Panc1 (cell line): ENCODE measurements around the gene YWHAQ. TPM values are rescaled to one million over a fixed set of nuclear protein-coding genes. Genes with fewer than 3 reads are reported as not detected.
A peak's percentile ranks its signal among the peaks of the same experiment; 100 is the strongest.
"Not testable (repeated sequence)": the region's sequence is repeated elsewhere in the genome, so short reads cannot be mapped to it uniquely, and the experiment has no call there.

ENCODE experiments used
- ATAC-seq: fragments of 200-7000 bp; cut with Tn5 transposase; 2 replicates; pipeline ENCODE4 v1.9.1; 2020; ENCODE audit warnings: mild to moderate bottlenecking, moderate library complexity
- BruUV-seq: library from RNA; stranded (reverse); fragments of 400-500 nt; replicated peaks from 2 replicates; lab custom pipeline; 2021; lab: Mats Ljungman, UMichigan
- CTCF ChIA-PET: fragments of 300-600 bp; sonication (Branson Sonifier 250); formaldehyde crosslinking; loops from one replicate; lab custom pipeline; 2022; ENCODE audit warnings: antibody characterized with exemption; lab: Charles Lee
- POLR2A ChIA-PET: fragments of 300-600 bp; sonication (Branson Sonifier 250); formaldehyde crosslinking; loops from one replicate; lab custom pipeline; 2022; ENCODE audit warnings: antibody characterized with exemption; lab: Charles Lee
- DNase-seq: peaks from one replicate; pipeline ENCODE4 v3.0.0-alpha.2; 2010; ENCODE audit warnings: low read depth, low spot score
- H3K27ac ChIP-seq: 2 replicates; pipeline ENCODE4 v1.5.1; 2011; ENCODE audit warnings: mild to moderate bottlenecking, low read length, inconsistent platforms
- H3K27me3 ChIP-seq: fragments of 200-500 bp; sonication (Bioruptor generic); 2 replicates; pipeline ENCODE4 v1.6.0; 2014; ENCODE audit warnings: low read length, inconsistent platforms; ENCODE audit not compliant: control insufficient read depth, insufficient read depth
- H3K36me3 ChIP-seq: fragments of 200-500 bp; sonication (Bioruptor generic); 2 replicates; pipeline ENCODE4 v1.5.1; 2014; ENCODE audit warnings: inconsistent platforms, mild to moderate bottlenecking, low read length, moderate library complexity; ENCODE audit not compliant: control insufficient read depth, insufficient read depth
- H3K4me1 ChIP-seq: 2 replicates; pipeline ENCODE4 v1.5.1; 2011; ENCODE audit warnings: inconsistent platforms, mild to moderate bottlenecking, low read length, moderate library complexity; ENCODE audit not compliant: control insufficient read depth, insufficient read depth
- H3K4me3 ChIP-seq, 2 experiments: 2 replicates each; pipeline ENCODE4 v1.5.1; 2011 to 2012; ENCODE audit warnings: low read depth in 2 of 2, low read length in 2 of 2, mild to moderate bottlenecking in 2 of 2, inconsistent platforms in 1 of 2, moderate library complexity in 1 of 2
- H3K9me3 ChIP-seq: fragments of 200-500 bp; sonication (Bioruptor generic); 2 replicates; pipeline ENCODE4 v1.5.1; 2014; ENCODE audit warnings: low read depth, mild to moderate bottlenecking, inconsistent platforms, low read length, moderate library complexity; ENCODE audit not compliant: control insufficient read depth, insufficient read depth
- CTCF ChIP-seq: fragments of 450-650 bp; IDR thresholded peaks from 2 replicates; pipeline ENCODE4 v1.5.1; 2017; ENCODE audit warnings: mild to moderate bottlenecking
- POLR2AphosphoS5 ChIP-seq: IDR thresholded peaks from 2 replicates; pipeline ENCODE4 v1.6.1; 2012; ENCODE audit warnings: mild to moderate bottlenecking, low read depth, low read length, moderate library complexity
- REST ChIP-seq, 2 experiments: IDR thresholded peaks; 2 replicates each; pipeline ENCODE4 v1.6.1; 2011 to 2012; ENCODE audit warnings: low read depth in 2 of 2, control low read depth in 1 of 2, low read length in 1 of 2, mild to moderate bottlenecking in 1 of 2, moderate library complexity in 1 of 2; ENCODE audit not compliant: insufficient read depth in 1 of 2
- SIN3A ChIP-seq: IDR thresholded peaks from 2 replicates; pipeline ENCODE4 v1.6.1; 2012; ENCODE audit warnings: low read depth, mild to moderate bottlenecking, low read length, moderate library complexity, borderline replicate concordance; ENCODE audit not compliant: insufficient read depth
- TCF7L2 ChIP-seq: IDR thresholded peaks from 2 replicates; pipeline ENCODE4 v1.6.1; 2011; ENCODE audit warnings: mild to moderate bottlenecking, low read depth, low read length, inconsistent platforms
- in situ Hi-C: cut with HindIII; loops from 2 replicates; pipeline ENCODE4 v1.10.0; 2016; ENCODE audit warnings: low sequenced_read_pairs, low pct_unique_long_range_greater_than_20kb
- intact Hi-C: fragments of 100-400 bp; cut with micrococcal nuclease; formaldehyde crosslinking; loops from one replicate; pipeline ENCODE4 v1.10.0; 2022; ENCODE audit not compliant: unreplicated experiment
- total RNA-seq: library from RNA; stranded (reverse); gene quantifications from one replicate; pipeline ENCODE4 v1.2.1, GENCODE V29; 2021; ENCODE audit not compliant: unreplicated experiment

YWHAQ gene
- total RNA-seq, 1 experiment from 2014 or later, result 683 TPM

- peak overlapping the region in 1 of 2 experiments; percentile 21; a peak in 1 of 4 replicates for H3K4me3 ChIP-seq
- ATAC-seq, result no peak
Observed at GRCh38 chr2:9552219-9553178, 78.3 kb downstream of the YWHAQ start.

GRCh38 chr2:9550859-9551391, 79.9 kb downstream of the YWHAQ start:
- H3K4me3 ChIP-seq, H3K27me3 ChIP-seq, H3K9me3 ChIP-seq, DNase-seq, BruUV-seq, in situ Hi-C loops, ATAC-seq, H3K36me3 ChIP-seq, H3K27ac ChIP-seq: not testable (repeated sequence)
- ChIA-PET CTCF (interaction anchor here (0.6 kb wide), 1 partner anchor 8 kb away, joined by 4 read pairs; no protein-coding TSS in a partner anchor), POLR2A (interaction anchor here (0.7 kb wide), 1 partner anchor 45 kb away, joined by 18 read pairs; no protein-coding TSS in a partner anchor)
- intact Hi-C loops, result loop anchor here (1.0 kb wide), 1 partner anchor 28 kb away; no protein-coding TSS in a partner anchor
- peaks cover 27% of the 10 kb centered on the region for H3K4me1 ChIP-seq

More at GRCh38 chr2:9552219-9553178, 78.3 kb downstream of the YWHAQ start:
- Histone ChIP-seq H3K27me3 (no peaks in the 10 kb centered on the region), H3K27ac (peak overlapping the region; percentile 78), H3K36me3 (peaks cover 4% of the 10 kb centered on the region; the same call in 1 of the 2 replicates), H3K9me3 (no peaks in the 10 kb centered on the region), H3K4me1 (peaks cover 31% of the 10 kb centered on the region)
- POLR2A ChIA-PET, result no interaction called here
- no TSS peak for BruUV-seq
- intact Hi-C loops (no loop called here), in situ Hi-C loops (no loop called here)
- TF ChIP-seq SIN3A (no peak), CTCF (no peak), REST (IDR thresholded peaks at IDR 0.05; ENCODE audit: insufficient read depth in 1 of 2, low read depth in 2 of 2, low read length in 1 of 2) (no peak), POLR2AphosphoS5 (no peak), TCF7L2 (no peak)
- DNase-seq, result no peak
- CTCF ChIA-PET, result no interaction called here
